B cell (primary cell): ENCODE measurements around the gene SKAP2.

Source experiments
- EZH2 ChIP-seq: IDR thresholded peaks from 2 replicates; pipeline ENCODE4 v1.6.1; 2012; ENCODE audit warnings: borderline replicate concordance, low read depth, mild to moderate bottlenecking, moderate library complexity, low read length; ENCODE audit not compliant: insufficient read depth, poor library complexity, severe bottlenecking
- TF ChIP-seq, protein P1 (sequence below): fragments of 200-600 bp; IDR thresholded peaks from one replicate; pipeline ENCODE4 v1.8.0; 2022; ENCODE audit warnings: antibody characterized with exemption, mild to moderate bottlenecking

DNA sequence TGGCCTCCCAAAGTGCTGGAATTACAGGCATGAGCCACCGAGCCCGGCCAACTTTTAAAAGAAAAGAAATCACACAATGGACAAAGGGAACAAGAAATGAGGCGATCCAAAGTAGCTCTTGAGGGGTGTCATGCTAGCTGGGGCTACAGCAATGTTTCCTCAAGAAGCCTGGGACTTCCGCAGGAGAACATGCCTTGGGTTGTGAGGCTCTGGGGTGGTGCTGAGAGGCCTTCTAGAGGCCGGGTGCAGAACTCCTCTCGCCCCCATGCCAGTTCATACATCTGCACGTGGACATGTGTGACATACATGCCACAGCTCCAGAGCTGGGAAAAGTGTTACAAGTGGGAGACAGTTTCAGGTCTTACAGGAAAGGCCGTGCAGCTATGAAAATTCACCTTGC is 238.2 kb downstream of the SKAP2 start:
- TF ChIP-seq, protein P1, sequence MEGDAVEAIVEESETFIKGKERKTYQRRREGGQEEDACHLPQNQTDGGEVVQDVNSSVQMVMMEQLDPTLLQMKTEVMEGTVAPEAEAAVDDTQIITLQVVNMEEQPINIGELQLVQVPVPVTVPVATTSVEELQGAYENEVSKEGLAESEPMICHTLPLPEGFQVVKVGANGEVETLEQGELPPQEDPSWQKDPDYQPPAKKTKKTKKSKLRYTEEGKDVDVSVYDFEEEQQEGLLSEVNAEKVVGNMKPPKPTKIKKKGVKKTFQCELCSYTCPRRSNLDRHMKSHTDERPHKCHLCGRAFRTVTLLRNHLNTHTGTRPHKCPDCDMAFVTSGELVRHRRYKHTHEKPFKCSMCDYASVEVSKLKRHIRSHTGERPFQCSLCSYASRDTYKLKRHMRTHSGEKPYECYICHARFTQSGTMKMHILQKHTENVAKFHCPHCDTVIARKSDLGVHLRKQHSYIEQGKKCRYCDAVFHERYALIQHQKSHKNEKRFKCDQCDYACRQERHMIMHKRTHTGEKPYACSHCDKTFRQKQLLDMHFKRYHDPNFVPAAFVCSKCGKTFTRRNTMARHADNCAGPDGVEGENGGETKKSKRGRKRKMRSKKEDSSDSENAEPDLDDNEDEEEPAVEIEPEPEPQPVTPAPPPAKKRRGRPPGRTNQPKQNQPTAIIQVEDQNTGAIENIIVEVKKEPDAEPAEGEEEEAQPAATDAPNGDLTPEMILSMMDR = no peak
- TF ChIP-seq EZH2 = no peak
